PFSK-1 (cell line): Measurements from ENCODE around the gene HDHD5.

ENCODE experiments used
- TAF1 ChIP-seq: IDR thresholded peaks from 2 replicates; pipeline ENCODE4 v1.6.1; 2012; ENCODE audit warnings: low read length, control low read depth, borderline replicate concordance; ENCODE audit not compliant: insufficient read depth
- TF ChIP-seq, protein P1 (sequence below), 2 experiments: IDR thresholded peaks; 2 replicates each; pipeline versions ENCODE4 v1.6.1 to v1.8.0; 2011 to 2012; ENCODE audit warnings: low read depth in 2 of 2, low read length in 2 of 2, control low read depth in 1 of 2, inconsistent platforms in 1 of 2, mild to moderate bottlenecking in 1 of 2, moderate library complexity in 1 of 2; ENCODE audit not compliant: insufficient read depth in 1 of 2

DNA sequence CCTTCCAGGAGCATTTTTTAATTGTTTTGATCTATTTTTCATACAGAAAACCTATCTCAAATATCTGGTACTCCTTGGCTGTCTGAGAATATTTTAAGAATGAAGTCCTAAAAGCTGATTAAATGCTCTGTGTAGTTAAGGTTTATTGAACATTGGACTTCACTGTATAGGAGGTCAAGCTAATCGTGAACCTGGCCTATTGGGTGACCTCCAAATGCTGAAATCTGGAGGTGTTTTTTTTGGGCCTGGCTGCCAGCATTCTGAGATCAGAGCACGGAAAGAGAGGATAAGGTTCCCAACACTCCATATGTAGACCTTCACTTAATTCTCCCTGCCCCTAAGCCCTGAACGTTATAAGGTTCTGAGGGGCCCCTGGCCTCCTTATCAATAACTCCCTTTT lies 66.0 kb downstream of the HDHD5 start:
- TF ChIP-seq, protein P1, sequence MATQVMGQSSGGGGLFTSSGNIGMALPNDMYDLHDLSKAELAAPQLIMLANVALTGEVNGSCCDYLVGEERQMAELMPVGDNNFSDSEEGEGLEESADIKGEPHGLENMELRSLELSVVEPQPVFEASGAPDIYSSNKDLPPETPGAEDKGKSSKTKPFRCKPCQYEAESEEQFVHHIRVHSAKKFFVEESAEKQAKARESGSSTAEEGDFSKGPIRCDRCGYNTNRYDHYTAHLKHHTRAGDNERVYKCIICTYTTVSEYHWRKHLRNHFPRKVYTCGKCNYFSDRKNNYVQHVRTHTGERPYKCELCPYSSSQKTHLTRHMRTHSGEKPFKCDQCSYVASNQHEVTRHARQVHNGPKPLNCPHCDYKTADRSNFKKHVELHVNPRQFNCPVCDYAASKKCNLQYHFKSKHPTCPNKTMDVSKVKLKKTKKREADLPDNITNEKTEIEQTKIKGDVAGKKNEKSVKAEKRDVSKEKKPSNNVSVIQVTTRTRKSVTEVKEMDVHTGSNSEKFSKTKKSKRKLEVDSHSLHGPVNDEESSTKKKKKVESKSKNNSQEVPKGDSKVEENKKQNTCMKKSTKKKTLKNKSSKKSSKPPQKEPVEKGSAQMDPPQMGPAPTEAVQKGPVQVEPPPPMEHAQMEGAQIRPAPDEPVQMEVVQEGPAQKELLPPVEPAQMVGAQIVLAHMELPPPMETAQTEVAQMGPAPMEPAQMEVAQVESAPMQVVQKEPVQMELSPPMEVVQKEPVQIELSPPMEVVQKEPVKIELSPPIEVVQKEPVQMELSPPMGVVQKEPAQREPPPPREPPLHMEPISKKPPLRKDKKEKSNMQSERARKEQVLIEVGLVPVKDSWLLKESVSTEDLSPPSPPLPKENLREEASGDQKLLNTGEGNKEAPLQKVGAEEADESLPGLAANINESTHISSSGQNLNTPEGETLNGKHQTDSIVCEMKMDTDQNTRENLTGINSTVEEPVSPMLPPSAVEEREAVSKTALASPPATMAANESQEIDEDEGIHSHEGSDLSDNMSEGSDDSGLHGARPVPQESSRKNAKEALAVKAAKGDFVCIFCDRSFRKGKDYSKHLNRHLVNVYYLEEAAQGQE (IDR thresholded peaks at IDR 0.05; ENCODE audit: insufficient read depth in 1 of 2, low read depth in 2 of 2, low read length in 2 of 2) = no peak
- no peak for TF ChIP-seq TAF1
